ENCODE data around the gene AKNAD1.

- no peak for TF ChIP-seq POLR2AphosphoS5 (IDR thresholded peaks at IDR 0.05; ENCODE audit: low read depth, low read length)
- no peak for TF ChIP-seq CTCF (IDR thresholded peaks at IDR 0.05)
- TF ChIP-seq TCF7L2 (IDR thresholded peaks at IDR 0.05; ENCODE audit: low read depth, low read length): no peak
- no peak for TF ChIP-seq REST (IDR thresholded peaks at IDR 0.05; ENCODE audit: insufficient read depth in 1 of 2, low read depth in 2 of 2, low read length in 1 of 2)
- no peak for TF ChIP-seq SIN3A (IDR thresholded peaks at IDR 0.05; ENCODE audit: borderline replicate concordance, insufficient read depth, low read depth, low read length)
Measured at GRCh38 chr1:108854221-108855019, 2.5 kb downstream of the AKNAD1 start.

Measured in Panc1 (cell line).